GM12878 (cell line): ENCODE measurements around the gene RABEP2. TPM values are rescaled to one million over a fixed set of nuclear protein-coding genes. Genes with fewer than 3 reads are reported as not detected.

Experiments used
- CBX3 ChIP-seq: fragments of 200-600 bp; sonication (generic); IDR thresholded peaks from 2 replicates; pipeline ENCODE4 v1.6.1; 2016; ENCODE audit warnings: low read depth, borderline replicate concordance
- ETV6 ChIP-seq, 2 experiments: fragments of 450-650 bp in 1 of 2; IDR thresholded peaks in 1 of 2; conservative IDR thresholded peaks in 1 of 2; 2 replicates each; pipeline ENCODE4 v1.6.1; 2014; ENCODE audit warnings: antibody characterized with exemption in 1 of 2, borderline replicate concordance in 1 of 2, low read depth in 1 of 2, mild to moderate bottlenecking in 1 of 2, moderate library complexity in 1 of 2
- GATAD2B ChIP-seq: fragments of 450-650 bp; conservative IDR thresholded peaks from 2 replicates; pipeline ENCODE4 v1.6.1; 2017; ENCODE audit warnings: low read depth, mild to moderate bottlenecking, moderate library complexity
- HDAC6 ChIP-seq: fragments of 200-600 bp; sonication (generic); IDR thresholded peaks from one replicate; pipeline ENCODE4 v1.8.0; 2017; ENCODE audit warnings: antibody characterized with exemption; ENCODE audit not compliant: unreplicated experiment
- IKZF1 ChIP-seq: fragments of 450-650 bp; conservative IDR thresholded peaks from 2 replicates; pipeline ENCODE4 v1.6.1; 2017; ENCODE audit warnings: antibody characterized with exemption, mild to moderate bottlenecking
- NKRF ChIP-seq: fragments of 450-650 bp; conservative IDR thresholded peaks from 2 replicates; pipeline ENCODE4 v1.6.1; 2017; ENCODE audit warnings: mild to moderate bottlenecking, moderate library complexity
- NR2C1 ChIP-seq: fragments of 450-650 bp; IDR thresholded peaks from 2 replicates; pipeline ENCODE4 v1.6.1; 2017; ENCODE audit warnings: antibody characterized with exemption, mild to moderate bottlenecking, moderate library complexity
- NR2C2 ChIP-seq: IDR thresholded peaks from 2 replicates; pipeline ENCODE4 v1.6.1; 2011; ENCODE audit warnings: borderline replicate concordance, low read depth; ENCODE audit not compliant: control insufficient read depth, insufficient read length
- PRDM15 ChIP-seq: fragments of 450-650 bp; formaldehyde crosslinking; IDR thresholded peaks from 2 replicates; pipeline ENCODE4 v1.4.0; 2020; ENCODE audit warnings: mild to moderate bottlenecking, moderate library complexity
- RELA ChIP-seq: fragments of 450-650 bp; IDR thresholded peaks from 2 replicates; pipeline ENCODE4 v1.8.0; 2014; ENCODE audit warnings: borderline replicate concordance; ENCODE audit not compliant: partially characterized antibody
- SMAD1 ChIP-seq: fragments of 450-650 bp; IDR thresholded peaks from 2 replicates; pipeline ENCODE4 v1.6.1; 2018; ENCODE audit warnings: mild to moderate bottlenecking, low read depth; ENCODE audit not compliant: partially characterized antibody
- SMARCA5 ChIP-seq: fragments of 450-650 bp; IDR thresholded peaks from 2 replicates; pipeline ENCODE4 v1.6.1; 2017; ENCODE audit warnings: mild to moderate bottlenecking
- SREBF2 ChIP-seq: IDR thresholded peaks from 2 replicates; pipeline ENCODE4 v1.6.1; 2012; ENCODE audit warnings: mild to moderate bottlenecking, low read length
- TCF7 ChIP-seq: IDR thresholded peaks from 2 replicates; pipeline ENCODE4 v1.6.1; 2014; ENCODE audit warnings: antibody characterized with exemption, borderline replicate concordance
- ZNF217 ChIP-seq: fragments of 450-650 bp; IDR thresholded peaks from 2 replicates; pipeline ENCODE4 v1.6.1; 2017; ENCODE audit warnings: antibody characterized with exemption, mild to moderate bottlenecking
- polyA plus RNA-seq, 11 experiments: library from polyadenylated mRNA; depleted of rRNA in 4 of 11; unstranded in 6 of 11; stranded (reverse) in 5 of 11; fragments of >200 nt; fragmentation: Nextera tagmentation in 4 of 11; fragmentation: Illumina TruSeq in 1 of 11; extraction: Ambion mirVana in 4 of 11; extraction: Trizol in 1 of 11; gene quantifications; 1 replicate in 1 of 11; 2 replicates in 10 of 11; pipeline versions ENCODE4 v1.2.1 to v1.2.3, GENCODE V29; 2011 to 2016; ENCODE audit warnings: inconsistent platforms in 2 of 11, missing spikeins in 2 of 11, low read depth in 1 of 11
- total RNA-seq, 4 experiments: library from RNA; depleted of rRNA in 3 of 4; stranded (reverse); fragments of >200 nt in 3 of 4; fragmentation: Illumina TruSeq in 1 of 4; extraction: Trizol in 1 of 4; gene quantifications; 2 replicates each; pipeline versions ENCODE4 v1.2.1 to v1.2.3, GENCODE V29; 2013 to 2021
- TF ChIP-seq, protein P1 (sequence below): IDR thresholded peaks from 2 replicates; pipeline ENCODE4 v1.6.1; 2012; ENCODE audit warnings: low read length, inconsistent platforms
- TF ChIP-seq, protein P2 (sequence below): fragments of 450-650 bp; formaldehyde crosslinking; IDR thresholded peaks from 2 replicates; pipeline ENCODE4 v1.4.0; 2022; ENCODE audit warnings: mild to moderate bottlenecking, moderate library complexity

RABEP2 gene
- total and polyA plus RNA-seq, 10 of the 15 experiments (the other 5 are each of a cell fraction or from before 2014, with no cell fraction given): 0.47 to 33.2 (median 18.6) TPM

DNA sequence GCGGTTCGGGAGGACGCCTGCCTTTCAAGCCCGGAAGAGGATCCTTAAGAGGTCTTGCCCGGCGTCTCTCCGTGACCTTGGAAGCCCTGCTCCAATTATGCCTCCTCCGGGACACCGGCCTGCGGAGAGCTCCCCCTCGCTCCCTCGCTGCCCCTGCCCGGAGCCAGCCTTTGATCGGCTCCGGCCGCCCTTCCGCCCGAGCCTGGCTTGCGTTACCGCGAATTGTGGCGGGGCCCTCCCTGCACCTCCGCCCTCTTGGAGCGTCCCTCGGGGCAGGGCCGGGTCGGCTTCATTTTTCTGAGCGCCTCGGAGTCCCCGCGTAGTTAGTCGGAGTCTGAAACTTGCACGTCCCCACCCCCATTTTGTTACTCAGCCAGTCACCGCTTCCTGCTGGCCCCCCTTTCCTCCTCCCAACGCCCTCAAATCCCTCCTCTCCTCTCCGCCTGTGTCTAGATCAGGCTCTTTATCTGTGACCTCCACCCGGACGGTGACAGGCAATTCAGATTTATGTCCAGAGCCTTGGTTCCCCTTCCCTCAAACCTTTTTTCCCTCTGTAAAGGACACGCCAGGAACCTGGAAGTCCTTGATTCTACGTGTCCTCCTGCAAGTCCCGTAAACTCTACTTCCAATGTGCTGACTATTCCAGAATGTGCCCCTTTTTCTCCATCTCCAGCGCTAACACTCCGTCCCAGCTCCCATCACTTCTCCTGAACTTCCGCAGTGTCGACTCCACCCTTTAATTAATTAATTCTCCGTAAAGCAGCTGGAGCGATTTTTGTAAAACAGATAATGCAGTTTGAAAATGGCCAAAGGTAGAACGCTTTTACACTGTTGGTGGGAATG is 569 bp upstream of the RABEP2 start (continued):
- TF ChIP-seq, protein P1, sequence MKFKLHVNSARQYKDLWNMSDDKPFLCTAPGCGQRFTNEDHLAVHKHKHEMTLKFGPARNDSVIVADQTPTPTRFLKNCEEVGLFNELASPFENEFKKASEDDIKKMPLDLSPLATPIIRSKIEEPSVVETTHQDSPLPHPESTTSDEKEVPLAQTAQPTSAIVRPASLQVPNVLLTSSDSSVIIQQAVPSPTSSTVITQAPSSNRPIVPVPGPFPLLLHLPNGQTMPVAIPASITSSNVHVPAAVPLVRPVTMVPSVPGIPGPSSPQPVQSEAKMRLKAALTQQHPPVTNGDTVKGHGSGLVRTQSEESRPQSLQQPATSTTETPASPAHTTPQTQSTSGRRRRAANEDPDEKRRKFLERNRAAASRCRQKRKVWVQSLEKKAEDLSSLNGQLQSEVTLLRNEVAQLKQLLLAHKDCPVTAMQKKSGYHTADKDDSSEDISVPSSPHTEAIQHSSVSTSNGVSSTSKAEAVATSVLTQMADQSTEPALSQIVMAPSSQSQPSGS: no peak
- TF ChIP-seq SREBF2 (0 out of 2 replicates have a peak, but pooled peaks have one; percentile 8), HDAC6 (no peak), ZNF217 (0 out of 2 replicates have a peak, but pooled peaks have one; percentile 27), TCF7 (no peak), NKRF (peak; percentile 69; the same call in 1 of the 2 replicates), GATAD2B (peak; percentile 94), NR2C2 (no peak), SMARCA5 (peak; percentile 48; the same call in 1 of the 2 replicates), RELA (peak; percentile 64), PRDM15 (no peak), IKZF1 (peak; percentile 92), CBX3 (no peak), ETV6 (conservative IDR thresholded peaks at IDR 0.05 in 1 of 2, IDR thresholded peaks at IDR 0.05 in 1 of 2; ENCODE audit: borderline replicate concordance in 1 of 2, low read depth in 1 of 2) (0 out of 4 replicates have a peak, but pooled peaks of 1 of the 2 experiments have one; percentile 34), SMAD1 (peak; percentile 69), NR2C1 (peak; percentile 52; the same call in 1 of the 2 replicates)
- TF ChIP-seq, protein P2, sequence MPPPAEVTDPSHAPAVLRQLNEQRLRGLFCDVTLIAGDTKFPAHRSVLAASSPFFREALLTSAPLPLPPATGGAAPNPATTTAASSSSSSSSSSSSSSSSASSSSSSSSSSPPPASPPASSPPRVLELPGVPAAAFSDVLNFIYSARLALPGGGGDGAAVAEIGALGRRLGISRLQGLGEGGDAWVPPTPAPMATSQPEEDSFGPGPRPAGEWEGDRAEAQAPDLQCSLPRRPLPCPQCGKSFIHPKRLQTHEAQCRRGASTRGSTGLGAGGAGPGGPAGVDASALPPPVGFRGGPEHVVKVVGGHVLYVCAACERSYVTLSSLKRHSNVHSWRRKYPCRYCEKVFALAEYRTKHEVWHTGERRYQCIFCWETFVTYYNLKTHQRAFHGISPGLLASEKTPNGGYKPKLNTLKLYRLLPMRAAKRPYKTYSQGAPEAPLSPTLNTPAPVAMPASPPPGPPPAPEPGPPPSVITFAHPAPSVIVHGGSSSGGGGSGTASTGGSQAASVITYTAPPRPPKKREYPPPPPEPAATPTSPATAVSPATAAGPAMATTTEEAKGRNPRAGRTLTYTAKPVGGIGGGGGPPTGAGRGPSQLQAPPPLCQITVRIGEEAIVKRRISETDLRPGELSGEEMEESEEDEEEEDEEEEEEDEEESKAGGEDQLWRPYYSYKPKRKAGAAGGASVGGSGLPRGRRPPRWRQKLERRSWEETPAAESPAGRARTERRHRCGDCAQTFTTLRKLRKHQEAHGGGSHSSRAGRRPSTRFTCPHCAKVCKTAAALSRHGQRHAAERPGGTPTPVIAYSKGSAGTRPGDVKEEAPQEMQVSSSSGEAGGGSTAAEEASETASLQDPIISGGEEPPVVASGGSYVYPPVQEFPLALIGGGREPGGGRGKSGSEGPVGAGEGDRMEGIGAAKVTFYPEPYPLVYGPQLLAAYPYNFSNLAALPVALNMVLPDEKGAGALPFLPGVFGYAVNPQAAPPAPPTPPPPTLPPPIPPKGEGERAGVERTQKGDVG: no peak
